Stimulated activated CD4-positive, alpha-beta T cell treated with anti-CD3 and anti-CD28 coated beads, Interleukin-12 subunit alpha, Interleukin-12 subunit beta, amount 100 ng/mL, for 24 hours (primary cell): ENCODE results near the gene DDX11.
"Not testable (repeated sequence)": the region's sequence is repeated elsewhere in the genome, so short reads cannot be mapped to it uniquely, and the experiment has no call there.

Experiments
- DNase-seq, 2 experiments: peaks; one replicate each; pipeline ENCODE4 v3.0.0-alpha.2; 2020; ENCODE audit warnings: low read depth in 2 of 2

The DDX11 gene

DNA sequence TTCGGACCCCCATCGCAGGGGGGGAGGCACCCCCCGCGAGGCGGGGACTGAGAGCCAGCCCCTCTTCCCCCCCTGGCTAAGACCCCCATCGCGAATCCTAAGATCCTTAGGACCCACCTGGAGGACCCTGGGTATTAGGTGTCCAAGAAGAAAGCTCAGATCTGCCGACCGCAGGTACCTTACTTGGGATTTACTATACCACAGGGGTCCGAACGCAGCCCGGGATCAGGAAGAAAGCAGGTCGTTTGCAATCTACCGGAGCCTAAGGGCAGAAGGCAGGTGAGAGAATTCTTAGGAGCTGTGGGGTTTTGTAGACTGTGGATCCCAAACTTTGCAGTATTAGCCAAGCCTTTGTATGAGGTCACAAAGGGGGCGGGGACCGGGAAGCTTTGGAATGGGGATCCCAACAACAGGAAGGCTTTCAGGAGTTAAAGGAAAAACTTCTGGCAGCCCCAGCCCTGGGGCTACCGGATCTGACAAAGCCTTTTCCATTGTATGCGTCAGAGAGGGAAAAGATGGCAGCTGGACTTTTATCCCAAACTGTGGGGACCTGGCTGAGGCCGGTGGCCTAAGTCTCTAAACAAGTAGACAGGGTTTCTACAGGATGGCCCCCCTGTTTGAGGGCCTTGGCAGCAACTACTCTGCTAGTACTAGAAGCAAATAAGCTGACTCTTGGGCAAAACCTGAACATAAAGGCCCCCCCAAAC, 47.5 kb downstream of the DDX11 start:
- DNase-seq, result not testable (repeated sequence)

DNA sequence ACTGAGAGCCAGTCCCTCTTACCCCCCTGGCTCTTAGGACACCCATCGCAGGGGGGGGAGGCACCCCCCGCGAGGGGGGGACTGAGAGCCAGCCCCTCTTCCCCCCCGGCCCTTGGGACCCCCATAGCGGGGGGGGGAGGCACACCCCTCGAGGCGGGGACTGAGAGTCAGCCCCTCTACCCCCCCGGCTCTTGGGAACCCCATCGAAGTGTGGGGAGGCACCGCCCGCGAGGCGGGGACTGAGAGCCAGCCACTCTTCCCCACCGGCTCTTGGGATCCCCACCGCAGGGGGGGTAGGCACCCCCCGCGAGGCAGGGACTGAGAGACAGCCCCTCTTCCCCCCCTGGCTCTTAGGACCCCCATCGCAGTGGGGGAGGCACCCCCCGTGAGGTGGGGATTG, 48.8 kb downstream of the DDX11 start:
- DNase-seq, result no peak

DNA sequence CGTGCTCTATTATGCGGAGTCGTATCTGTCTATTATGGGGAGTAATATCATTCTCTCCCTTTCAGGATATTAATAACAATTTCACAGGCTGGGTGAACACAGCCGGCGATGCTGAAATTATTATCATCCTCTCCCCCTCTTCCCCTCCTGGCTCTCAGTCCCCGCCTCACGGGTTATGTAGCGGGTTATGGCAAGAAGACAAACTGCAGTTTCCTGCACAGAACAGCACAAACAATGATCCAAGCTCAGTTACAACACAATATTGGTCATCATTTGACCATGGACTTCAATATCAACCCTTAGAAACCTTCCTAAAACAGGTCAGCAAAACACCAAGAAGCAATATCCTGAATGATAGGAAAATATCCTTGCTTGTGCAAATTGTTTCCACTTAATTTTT, 50.5 kb downstream of the DDX11 start:
- not testable (repeated sequence) for DNase-seq

DNA sequence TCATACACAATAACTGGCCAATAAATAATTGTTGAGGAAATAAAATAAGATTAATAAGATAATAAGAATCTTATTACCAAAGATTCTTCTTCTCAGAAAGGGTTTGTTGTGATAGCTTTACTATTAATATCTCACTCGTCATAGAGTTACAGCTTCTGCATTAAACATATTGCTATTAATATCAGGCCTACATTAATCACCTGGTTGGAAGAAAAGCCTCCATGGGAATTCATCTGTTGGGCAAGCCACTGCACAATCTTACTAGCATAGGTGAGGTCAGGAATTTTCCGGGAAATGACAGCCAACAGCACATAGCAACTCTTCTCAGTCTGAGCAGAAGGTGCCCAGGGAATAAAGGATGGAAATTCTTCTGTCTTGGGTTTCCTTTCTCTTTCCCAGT, 51.5 kb downstream of the DDX11 start:
- not testable (repeated sequence) for DNase-seq

- DNase-seq, result not testable (repeated sequence)
These were observed 53.7 kb downstream of the DDX11 start for GRCh38 chr12:31127209-31127848.

GRCh38 chr12:31136581-31136980, 62.9 kb downstream of the DDX11 start:
- not testable (repeated sequence) for DNase-seq

DNA sequence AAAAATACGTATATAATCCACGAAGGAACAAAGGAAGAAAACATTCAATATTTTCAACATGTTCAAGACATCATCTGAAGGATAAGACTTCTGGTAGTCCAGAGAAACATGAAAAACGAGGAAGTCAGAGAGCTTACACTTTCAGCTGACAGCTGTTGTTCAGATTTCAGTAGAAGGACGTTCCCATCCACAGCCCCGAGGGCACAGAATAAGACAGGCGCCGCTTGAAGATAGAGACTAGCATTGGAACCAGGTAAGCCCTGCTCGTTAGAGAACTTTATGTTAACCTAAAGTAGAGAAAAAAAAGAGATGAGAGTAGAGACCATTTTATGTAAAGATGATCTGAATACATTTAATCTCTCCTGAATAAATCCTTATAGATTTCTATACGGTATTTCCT, 71.1 kb downstream of the DDX11 start:
- DNase-seq, result not testable (repeated sequence)

DNA sequence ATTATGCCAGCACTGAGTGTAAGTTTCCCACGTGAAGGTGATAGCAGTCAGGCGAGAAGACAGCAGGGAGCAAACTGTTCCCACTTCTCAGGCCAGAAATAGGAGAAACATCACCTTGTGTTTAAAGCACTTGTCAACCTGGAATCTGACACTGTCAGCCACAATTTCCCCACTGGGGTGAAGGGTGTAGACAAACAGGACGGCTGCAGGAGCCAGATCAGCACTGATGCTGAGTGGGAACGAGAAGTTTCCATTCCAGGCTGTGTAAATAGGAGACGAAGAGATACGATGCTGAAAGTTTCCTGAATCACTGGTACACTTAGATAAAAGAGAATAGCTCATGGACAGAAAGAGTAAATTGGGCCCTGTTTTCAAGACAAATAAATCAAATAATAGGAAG, 71.6 kb downstream of the DDX11 start:
- not testable (repeated sequence) for DNase-seq

GRCh38 chr12:31147415-31147814, 73.8 kb downstream of the DDX11 start:
- DNase-seq, result not testable (repeated sequence)

DNA sequence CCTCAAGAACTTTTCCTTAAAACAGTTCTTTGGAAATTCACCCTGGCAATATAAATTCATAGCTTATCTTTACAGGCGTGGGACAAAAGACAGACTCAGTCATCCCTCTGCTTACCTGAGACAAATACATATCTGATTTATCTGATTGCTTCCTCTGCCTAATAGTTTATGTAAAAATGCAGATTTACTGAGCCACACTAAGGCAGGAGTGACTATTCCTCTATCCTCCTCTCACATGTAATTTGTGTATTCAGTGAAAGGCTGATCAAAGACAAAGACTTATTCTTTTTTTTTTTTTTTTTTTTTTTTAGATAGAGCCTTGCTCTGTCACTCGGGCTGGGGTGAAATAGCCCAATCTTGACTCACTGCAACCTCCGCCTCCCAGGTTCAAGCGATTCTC, 77.1 kb downstream of the DDX11 start:
- not testable (repeated sequence) for DNase-seq
